Measurements from ENCODE around the gene RAB31.

Gene RAB31

DNA sequence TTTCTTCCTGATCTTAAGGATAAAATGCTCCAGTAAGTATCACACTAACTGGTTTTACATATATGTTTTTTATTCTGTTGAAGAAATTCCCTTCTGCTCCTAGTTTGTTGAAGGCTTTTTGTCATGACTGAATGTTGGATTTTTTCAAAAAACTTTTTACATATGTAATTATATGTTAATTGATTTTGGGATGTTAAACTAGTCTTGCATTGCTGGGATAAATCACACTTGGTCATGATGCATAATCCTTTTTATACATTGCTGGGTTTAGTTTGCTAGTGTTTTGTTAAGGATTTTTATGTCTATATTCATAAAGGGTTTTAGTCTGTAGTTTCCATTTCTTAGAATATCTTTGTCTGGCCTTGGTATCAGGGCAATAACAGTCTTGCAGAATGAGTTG lies 112.0 kb downstream of the RAB31 start:
- DNase-seq (ENCODE audit: low read depth in 3 of 3) = no peak

DNA sequence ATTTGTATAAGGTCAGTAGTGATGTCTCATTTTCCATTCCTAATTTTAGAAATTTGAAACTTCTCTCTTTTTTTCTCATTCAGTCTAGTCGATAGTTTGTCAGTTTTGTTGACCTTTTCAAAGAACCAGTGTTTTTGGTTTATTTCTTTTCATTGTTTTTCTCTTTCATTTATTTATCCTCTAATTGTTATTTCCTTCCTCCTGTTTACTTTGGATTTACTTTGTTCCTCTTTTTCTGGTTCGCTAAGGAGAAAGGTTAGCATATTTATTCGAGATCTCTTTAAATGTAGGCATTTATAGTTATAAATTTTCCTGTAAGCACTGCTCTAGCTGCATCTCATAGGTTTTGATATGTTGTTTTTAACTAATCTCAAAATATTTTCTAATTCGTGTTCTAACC lies 112.6 kb downstream of the RAB31 start:
- DNase-seq (ENCODE audit: low read depth in 3 of 3) = no peak

DNA sequence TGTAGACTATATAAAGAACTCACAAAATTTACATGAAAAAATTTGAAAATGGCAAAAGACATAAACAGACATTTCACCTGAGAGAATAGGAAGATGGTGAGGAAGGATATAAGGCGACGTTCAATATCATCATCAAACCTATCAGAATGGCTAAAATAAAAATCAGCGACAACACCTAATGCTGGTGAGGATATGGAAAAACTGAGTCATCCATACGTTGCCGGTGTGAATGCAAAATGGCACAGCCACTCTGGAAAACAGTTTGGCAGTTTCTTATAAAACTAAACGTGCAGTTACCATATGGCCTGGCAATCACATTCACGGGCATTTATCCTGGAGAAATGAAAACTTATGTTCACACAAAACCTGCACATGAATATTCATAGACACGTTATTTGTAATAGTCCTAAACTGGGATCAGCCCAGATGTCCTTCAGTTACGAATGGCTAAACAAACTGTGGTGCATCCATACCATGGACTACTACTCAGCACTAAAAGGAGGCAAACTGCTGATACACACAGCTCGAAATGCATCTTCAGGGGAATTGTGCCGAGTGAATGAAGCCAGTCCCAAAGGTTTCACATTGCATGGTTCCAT lies 114.6 kb downstream of the RAB31 start:
- no peak for DNase-seq (ENCODE audit: low read depth in 3 of 3)

DNA sequence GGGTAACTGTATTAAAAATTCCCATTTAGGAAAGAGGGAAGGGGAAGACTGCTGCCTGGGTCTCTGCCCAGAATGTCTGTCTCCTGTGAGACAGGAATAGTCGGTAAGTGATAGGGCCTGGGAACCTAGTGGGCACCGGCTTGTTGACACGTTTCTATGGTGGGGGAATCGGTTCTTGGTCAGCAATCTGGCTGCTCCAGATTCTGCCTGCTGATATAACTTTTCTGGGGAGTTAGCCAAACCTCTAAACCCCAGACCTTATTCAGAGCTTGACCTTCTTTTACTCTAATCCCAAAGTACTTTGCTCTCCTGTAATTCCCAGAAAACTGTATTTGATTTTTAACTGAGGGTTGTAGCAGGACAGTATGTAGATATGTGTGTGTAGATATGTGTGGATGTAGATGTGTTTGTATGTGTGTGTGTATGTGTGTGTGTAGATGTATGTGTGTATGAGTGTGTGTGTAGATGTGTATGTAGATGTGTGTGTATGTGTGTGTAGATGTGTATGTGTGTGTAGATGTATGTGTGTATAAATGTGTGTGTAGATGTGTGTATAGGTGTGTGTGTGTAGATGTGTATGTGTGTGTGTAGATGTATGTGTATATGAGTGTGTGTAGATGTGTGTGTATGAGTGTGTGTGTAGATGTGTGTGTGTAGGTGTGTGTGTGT lies 115.8 kb downstream of the RAB31 start:
- DNase-seq (ENCODE audit: low read depth in 3 of 3) = no peak

DNA sequence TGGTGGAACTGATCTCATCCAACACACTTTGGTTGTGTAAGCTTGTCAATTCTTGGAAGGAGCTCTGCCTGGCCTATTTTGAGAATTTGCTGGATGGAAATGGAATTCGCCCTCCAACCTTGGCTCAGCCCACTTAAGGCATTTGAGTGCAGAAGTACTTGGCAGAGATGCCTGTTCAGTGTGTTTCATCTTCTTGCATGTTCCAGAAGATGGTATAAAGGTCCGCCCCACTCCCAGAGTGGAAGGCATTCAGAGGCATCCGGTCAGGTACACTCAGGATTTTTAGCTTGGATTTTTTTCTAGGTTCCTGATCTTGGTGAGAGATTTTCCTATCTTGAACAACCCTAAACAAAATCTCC lies 116.4 kb downstream of the RAB31 start:
- no peak for DNase-seq (ENCODE audit: low read depth in 3 of 3)

DNA sequence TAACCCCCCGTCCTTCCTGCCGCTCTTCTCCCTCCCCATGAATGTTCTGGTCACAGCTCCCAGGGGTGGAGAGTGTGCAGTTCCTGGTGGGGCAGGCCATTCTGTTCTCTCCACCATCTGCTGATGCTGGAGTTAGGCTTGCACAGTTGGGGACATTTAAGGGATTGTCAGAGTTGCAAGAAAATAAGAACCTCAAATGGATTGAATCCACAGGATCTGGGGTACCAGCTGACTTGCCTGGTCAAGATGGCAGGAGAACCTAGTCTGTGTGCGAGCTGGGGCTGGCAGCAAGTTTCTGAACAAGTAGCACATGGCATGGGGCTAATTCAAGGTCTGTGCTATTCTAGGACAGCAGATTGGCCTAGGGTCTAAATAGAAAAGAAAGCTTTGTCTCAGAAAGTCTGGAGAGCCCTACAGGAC lies 116.9 kb downstream of the RAB31 start:
- no peak for DNase-seq (ENCODE audit: low read depth in 3 of 3)

DNA sequence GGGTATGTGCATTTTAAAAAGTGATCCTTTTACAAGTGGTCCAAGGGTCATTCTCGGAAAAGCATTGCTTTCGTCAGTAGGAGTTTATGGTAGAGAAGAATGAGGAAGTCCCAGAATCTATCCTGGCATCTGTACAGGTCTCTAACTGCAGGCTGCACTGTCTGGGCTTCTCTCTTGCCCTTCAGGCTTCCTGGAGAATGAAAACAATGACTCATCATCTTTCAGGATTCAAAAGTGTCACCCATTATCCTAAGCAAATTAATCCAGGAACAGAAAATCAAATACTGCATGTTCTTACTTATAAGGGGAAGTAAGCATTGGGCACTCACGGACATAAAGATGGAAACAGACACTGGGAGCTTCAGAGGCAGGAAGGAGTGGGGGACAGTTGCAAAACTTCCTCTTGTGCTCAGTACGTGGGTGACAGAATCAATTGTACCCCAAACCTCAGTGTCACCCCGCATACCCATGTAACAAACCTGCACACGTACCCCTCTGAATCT lies 117.5 kb downstream of the RAB31 start:
- DNase-seq (ENCODE audit: low read depth in 3 of 3) = no peak

DNA sequence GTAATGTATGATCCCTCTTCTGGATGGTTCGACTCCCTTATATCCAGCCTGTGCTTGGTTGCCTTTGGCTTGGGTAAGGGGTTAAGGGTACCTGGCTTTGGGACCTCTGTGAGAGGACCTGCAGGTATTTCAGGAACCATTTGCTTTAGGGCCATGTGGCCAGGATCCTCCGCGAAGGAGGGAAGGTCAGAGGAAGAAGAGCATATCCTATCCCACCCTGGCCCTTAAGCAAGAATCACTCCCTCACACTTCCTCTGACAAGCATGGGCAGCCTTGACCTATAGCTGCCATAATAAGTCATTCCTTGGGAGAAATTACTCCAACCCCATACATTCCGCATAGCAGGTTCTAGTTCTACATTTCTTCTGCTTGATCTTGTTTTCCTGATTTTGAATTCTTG lies 118.6 kb downstream of the RAB31 start:
- DNase-seq (ENCODE audit: low read depth in 3 of 3) = no peak

DNA sequence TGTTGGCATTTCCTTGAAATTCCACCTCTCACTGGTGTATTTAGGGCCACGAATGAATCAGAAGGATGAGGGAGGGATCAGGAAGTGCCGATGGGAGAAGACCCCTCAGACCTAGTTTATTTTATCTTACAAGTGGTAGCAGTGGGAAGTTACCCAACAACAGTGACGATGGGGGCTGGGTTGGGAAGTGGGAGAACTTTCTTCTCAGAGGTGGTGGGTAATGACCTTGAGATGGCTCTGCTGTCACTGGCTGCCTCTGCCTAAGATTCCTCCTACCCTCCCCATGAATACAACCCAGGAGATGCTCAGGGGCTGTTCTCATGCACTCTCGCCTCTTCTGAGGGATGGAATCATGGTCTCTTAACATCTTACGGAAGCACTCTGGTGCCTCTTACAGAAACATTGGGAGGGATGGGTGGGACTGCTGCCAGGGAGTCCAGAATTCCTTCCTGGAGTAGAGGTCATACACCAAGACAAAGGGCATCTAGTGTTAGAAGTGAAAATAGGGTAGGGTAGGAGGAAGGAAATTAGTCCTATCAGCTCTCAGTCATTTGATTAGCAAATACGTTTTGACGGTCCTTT lies 119.2 kb downstream of the RAB31 start:
- DNase-seq (ENCODE audit: low read depth in 3 of 3) = no peak

DNA sequence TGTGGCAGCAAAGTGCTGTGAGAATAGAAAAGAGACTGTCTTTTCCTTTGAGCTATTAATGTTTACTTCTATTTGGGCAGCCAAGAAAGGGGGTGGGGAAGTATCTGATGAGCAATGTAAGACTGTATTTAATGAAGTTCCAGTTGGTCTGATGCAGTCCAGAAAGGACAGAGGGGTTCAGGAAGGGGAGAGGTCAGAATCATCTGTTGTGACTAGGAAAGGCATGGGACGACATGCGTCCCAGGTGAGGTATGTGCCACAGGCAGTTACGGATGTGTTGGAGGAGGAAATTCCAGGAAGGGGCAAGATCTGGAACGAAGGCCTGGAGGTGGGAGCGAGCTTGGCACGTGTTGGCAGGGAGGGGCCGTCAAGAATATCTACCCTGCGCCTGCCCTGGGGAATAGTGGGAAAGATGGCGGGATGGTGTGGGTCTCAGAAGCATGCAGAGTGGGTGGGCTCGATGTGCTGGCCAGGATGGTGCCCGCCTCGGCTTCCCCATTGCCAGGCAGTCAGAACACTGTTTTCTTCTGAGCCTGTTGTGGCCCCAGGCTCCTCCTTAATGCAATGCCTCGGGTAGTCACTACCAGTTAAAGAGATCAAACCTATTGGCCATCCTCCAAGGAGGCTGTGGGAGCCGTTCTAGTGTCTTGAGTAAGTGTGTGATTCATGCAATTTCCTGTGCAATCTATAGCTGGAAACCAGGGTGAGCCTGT lies 119.8 kb downstream of the RAB31 start:
- DNase-seq (ENCODE audit: low read depth in 3 of 3) = no peak

DNA sequence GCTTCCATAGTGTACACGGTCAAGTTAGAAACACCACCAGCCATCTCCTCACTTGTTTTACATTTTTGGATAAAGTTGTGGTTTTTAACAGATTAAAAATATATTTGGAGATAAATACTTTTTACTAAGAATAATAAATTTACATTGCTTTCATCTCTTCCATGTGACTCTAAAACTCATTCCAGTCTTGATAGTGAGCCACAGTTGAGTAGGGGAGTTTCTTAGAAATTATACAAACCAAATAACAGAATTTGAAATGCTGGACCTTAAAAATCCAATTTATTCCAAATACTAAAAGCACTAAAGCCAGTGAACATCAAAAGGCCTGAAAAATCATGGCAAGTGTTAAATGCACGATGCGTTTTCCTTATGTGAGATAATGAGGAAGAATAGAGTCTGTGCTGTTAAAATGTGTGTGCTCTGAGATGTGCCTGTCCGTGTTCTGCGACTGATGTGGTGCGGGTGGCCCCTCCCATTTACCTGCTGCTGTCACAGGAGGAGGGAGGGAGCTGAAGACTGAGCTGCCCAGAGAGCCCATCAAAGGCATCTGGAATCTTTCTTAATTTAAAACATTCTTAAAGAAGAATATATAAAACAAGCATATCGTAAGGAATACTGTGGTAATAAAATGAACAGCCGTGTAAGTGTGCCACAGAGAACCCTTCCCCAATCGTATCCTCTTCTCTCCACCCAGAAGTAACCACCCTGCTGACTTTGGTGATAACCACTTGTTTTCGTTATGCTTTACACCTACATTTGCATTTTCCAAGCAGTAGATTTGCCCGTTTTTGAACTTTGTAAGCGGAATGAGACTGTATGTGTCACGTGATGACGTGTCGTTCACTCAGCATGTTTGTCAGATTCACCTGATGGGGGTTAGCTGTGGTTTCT lies 120.7 kb downstream of the RAB31 start:
- no peak for DNase-seq (ENCODE audit: low read depth in 3 of 3)

DNA sequence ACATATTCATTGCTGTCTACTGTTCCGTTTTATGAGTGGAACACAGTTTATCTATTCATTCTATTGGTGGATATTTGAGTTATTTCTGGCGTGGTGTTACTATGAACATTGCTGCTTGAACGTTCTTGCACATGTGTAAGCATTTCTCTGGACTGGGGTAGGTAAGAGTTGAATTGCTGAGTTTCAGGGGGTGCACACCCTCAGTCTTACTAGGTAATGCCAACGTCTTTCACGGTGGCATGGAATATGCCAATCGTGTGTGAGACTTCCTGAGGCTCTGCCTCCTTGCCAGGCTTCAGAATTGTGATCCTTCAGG lies 121.3 kb downstream of the RAB31 start:
- no peak for DNase-seq (ENCODE audit: low read depth in 3 of 3)

DNA sequence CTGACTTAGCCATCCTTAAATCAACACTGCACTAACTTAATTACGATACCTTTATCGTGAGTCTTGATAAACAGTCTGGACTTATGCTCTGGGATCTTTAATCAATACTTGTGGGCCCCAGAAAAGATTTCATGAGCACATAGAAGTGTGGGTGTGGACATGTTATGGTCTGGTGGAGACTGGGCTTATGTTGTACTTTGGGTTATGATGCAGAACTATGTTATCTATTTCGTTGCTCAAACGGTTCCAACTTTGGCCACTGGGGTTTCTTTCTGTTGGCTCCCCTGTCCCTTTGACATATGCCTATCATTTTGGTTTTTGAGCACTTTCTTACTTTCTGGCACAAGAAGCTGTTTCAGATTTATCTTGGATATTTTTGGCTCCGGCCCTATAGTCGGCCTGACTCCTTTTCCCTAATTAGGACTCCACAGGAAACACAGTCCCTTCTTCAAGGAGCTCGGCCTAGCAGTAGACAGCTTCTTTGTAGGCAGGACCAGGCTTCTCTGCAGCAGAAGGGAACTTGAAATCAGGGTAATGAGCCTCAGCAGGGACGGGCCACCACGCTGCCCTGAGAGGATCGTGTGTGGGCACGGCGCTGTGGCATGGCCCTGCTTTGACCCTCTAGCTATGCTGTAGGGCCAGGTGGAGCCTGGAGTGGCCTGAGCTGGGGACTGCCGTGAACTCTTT lies 123.1 kb downstream of the RAB31 start:
- no peak for DNase-seq (ENCODE audit: low read depth in 3 of 3)

DNA sequence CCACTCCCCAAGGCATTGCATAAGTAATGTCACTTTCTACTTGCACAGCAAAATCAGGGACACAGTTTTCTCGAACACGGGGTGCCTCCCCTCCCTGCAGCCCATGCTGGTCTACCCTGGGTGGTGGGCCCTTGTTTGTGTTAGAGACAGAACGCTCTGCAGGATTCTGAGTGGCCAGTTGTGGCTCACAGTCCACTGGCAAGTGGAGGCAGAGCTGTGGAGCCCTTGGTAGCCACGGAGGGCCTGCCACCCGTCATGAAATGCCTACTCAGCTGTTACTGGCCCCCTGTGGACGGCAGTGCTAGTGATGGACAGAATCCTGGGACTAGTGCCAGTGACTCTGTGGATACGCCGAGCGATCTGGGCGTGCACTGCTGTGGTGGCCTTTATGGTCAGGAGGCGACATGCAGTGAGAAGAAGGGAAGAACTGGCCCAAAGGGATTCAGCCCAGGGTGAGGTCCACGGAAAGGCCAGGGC lies 123.7 kb downstream of the RAB31 start:
- DNase-seq (ENCODE audit: low read depth in 3 of 3) = no peak

DNA sequence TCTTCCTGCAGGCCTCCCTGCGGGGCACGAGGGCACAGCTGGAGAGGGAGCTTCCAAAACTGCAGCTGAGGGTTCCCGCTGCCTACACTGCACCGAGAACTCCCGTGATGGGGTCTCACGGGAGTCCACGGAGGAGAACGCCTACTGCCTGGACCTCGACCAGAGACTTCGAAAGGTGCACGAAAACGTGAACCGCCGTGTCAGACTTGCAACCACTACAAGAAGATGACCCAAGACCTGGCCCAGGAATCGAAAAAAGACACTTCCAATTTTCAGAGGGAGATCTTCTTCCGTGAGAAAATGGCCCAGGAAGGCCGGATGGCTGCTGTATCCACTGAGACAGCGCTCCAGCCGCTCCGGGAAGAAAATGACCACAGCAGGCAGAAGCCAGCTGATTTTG lies 124.8 kb downstream of the RAB31 start:
- no peak for DNase-seq (ENCODE audit: low read depth in 3 of 3)

DNA sequence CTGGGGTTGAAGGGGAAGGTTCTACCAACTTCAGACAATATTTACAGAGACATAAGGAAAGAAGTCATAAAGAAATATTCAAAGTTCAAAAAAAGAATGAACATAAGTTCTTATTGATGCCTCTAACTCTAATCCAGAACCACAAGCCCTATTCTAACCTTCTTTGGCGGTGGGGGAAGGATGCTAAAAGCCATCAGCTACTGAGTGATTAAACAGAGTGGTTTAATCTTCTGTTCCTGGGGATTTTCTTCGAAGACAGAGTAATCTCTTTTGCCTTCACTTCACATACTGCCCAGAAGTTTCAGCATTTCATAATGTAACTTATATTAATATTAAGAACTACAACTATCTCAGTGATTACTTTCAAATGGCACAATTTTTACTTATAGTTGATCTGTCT lies 126.5 kb downstream of the RAB31 start:
- DNase-seq (ENCODE audit: low read depth in 3 of 3) = no peak

DNA sequence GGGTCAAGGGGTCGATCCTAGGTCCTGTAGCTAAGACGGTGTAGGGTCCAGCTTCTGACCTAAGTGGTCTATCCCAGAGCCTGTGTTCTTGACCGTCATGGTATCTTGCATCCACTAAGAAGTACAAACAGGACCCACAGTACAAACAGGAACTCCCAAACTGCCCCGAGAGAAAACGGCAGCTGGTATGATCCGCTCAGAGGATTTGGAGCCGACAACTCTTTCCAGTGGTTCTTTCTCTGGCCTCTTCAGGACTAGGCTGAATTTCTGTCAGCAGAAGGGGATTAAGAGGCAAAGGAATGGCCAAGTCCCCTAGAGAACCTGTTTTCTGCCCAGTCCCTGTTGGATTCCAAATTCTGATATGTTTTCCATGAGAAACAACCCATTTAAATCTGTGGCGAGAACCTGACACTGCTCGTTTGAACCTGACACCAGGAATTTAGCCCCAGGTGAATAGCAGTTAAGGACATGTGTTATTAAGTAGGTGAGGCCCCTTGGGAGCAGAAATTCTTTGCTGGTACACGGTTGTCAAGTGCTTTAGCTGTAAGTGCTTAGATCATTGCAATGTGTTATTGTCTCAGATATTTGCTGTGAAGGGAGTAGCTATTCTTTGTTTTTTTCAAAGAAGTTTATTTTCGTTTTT lies 127.1 kb downstream of the RAB31 start:
- no peak for DNase-seq (ENCODE audit: low read depth in 3 of 3)

DNA sequence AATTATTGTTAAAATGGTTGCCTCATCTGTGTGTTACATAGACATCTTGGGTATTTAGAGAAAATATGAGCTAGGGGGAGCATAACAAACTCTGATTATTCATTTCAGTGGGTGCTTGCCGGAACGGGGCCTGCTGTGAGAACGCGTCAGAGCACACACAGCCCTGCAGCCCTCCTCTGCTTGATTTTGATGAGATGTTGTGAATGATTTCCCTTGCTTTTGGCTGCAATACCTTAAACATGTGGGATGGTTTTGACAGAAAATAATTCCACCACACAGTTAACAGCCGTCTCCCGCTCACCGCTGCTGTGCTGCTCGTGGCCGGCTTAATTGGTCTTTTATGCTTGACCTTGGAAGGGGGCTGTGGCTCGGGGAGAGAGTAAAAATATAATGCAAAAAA lies 127.7 kb downstream of the RAB31 start:
- DNase-seq (ENCODE audit: low read depth in 3 of 3) = no peak

DNA sequence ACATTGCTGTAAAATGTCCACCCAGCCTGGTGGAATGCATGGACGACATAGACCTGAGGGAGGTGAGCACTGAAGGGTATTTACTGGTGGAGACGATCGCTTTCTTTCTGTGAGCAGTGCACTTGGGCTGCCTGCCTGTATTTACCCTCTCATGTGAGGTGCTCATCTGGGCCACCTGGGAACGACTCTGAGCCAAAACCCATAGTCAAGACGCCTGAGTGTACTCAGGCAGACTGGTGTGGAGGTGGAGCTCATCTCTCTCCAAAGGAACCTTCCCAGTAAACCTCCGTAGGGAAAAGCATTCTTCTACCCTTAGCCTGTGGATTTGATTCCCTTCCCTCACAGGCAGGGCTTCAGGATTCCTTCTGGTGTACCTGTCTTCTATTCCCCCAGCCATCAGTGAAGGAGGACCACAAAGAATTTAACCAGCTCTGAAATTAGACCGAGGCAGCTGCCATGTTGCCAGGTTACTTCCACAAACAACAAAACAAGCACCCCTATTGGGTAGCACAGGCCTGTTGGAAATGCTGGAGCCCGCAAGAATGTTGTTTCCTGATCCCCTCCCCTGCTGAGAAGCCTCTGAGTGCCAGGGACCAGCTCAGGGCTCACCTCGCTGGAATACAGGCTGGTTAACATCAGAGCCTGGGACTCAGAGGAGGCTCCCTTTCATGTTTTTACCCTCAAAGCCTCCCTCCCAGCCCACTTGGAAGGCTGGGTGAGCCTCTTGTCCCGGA lies 130.2 kb downstream of the RAB31 start:
- DNase-seq (ENCODE audit: low read depth in 3 of 3) = no peak

DNA sequence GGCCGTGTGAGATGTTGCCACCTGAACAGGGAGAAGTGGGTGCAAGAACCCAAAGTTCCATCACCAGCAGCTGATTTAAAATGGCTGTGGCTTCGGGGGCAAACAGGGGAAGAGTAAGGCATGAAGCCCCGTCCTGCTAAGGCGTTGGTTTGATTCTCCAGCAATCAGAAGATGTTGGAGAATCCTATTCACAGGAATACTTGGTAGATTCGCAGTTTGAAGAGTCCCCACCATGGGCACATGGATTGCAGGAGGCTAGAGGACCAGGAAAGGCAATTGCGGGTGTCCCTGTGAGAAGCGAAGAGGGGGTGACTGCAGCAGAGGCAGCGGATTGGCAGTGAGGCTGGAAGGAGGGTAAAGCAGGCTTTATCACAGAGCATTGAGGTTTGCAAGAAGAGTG lies 131.1 kb downstream of the RAB31 start:
- no peak for DNase-seq (ENCODE audit: low read depth in 3 of 3)
